Measurements from ENCODE around the gene RPL36. TPM values are rescaled to one million over a fixed set of nuclear protein-coding genes. Genes with fewer than 3 reads are reported as not detected.
"Not testable (repeated sequence)": the region's sequence is repeated elsewhere in the genome, so short reads cannot be mapped to it uniquely, and the experiment has no call there.

The RPL36 gene
- total RNA-seq, 3 donors from 2014 or later: 687 to 1,274 (median 863) TPM

- DNase-seq (ENCODE audit: low spot score in 2 of 2): no peak
- intact Hi-C loops (cut with DNase I; ENCODE audit: low total_unique reads): loop anchor here (2.0 to 10.0 kb wide), 2 partner anchors 78 to 1048 kb away; no protein-coding TSS in a partner anchor
Measured at GRCh38 chr19:5697022-5697889, 7.2 kb downstream of the RPL36 start.

GRCh38 chr19:5697890-5698634 is 8.0 kb downstream of the RPL36 start:
- intact Hi-C loops (cut with DNase I; ENCODE audit: low total_unique reads): loop anchor here (2.0 to 10.0 kb wide), 2 partner anchors 79 to 1047 kb away; no protein-coding TSS in a partner anchor
- no peak for TF ChIP-seq POLR2A (IDR thresholded peaks at IDR 0.05)
- TF ChIP-seq POLR2AphosphoS5 (IDR thresholded peaks at IDR 0.05): no peak
- TF ChIP-seq CTCF (IDR thresholded peaks at IDR 0.05): no peak

More at GRCh38 chr19:5697022-5697889, 7.2 kb downstream of the RPL36 start:
- H3K27ac ChIP-seq: no peak overlapping the region
- H3K27me3 ChIP-seq: no peaks in the 10 kb centered on the region
- no peaks in the 10 kb centered on the region for H3K9me3 ChIP-seq
- no peak overlapping the region for H3K4me3 ChIP-seq
- peaks cover 0 to under 1% of the 10 kb centered on the region in 2 donors for H3K4me1 ChIP-seq
- peaks cover 10% of the 10 kb centered on the region for H3K36me3 ChIP-seq
- TF ChIP-seq POLR2A (IDR thresholded peaks at IDR 0.05) (no peak), CTCF (IDR thresholded peaks at IDR 0.05) (no peak), POLR2AphosphoS5 (IDR thresholded peaks at IDR 0.05) (no peak)

GRCh38 chr19:5698635-5699422 is 8.7 kb downstream of the RPL36 start:
- DNase-seq (ENCODE audit: low spot score in 2 of 2): no peak
- intact Hi-C loops (cut with DNase I; ENCODE audit: low total_unique reads): loop anchor here (10.0 kb wide), 1 partner anchor 1046 kb away; no protein-coding TSS in a partner anchor
- H3K36me3 ChIP-seq: peaks cover 10% of the 10 kb centered on the region
- TF ChIP-seq POLR2AphosphoS5 (IDR thresholded peaks at IDR 0.05) (no peak), POLR2A (IDR thresholded peaks at IDR 0.05) (no peak), CTCF (IDR thresholded peaks at IDR 0.05) (no peak)
- H3K9me3 ChIP-seq: no peaks in the 10 kb centered on the region
- H3K4me1 ChIP-seq: no peaks in the 10 kb centered on the region
- no peaks in the 10 kb centered on the region for H3K27me3 ChIP-seq
- no peak overlapping the region for H3K27ac ChIP-seq
- no peak overlapping the region for H3K4me3 ChIP-seq

More at GRCh38 chr19:5697890-5698634, 8.0 kb downstream of the RPL36 start:
- no peak for DNase-seq (ENCODE audit: low spot score in 2 of 2)
- Histone ChIP-seq H3K4me1 (no peaks in the 10 kb centered on the region), H3K9me3 (no peaks in the 10 kb centered on the region), H3K27me3 (no peaks in the 10 kb centered on the region), H3K27ac (no peak overlapping the region), H3K4me3 (no peak overlapping the region), H3K36me3 (peaks cover 10% of the 10 kb centered on the region)

GRCh38 chr19:5700455-5701092 is 10.5 kb downstream of the RPL36 start:
- no peaks in the 10 kb centered on the region for H3K27me3 ChIP-seq
- H3K4me3 ChIP-seq: no peak overlapping the region
- TF ChIP-seq POLR2AphosphoS5 (IDR thresholded peaks at IDR 0.05) (no peak), CTCF (IDR thresholded peaks at IDR 0.05) (no peak), POLR2A (IDR thresholded peaks at IDR 0.05) (no peak)
- DNase-seq (ENCODE audit: low spot score in 2 of 2): no peak
- no peaks in the 10 kb centered on the region for H3K36me3 ChIP-seq
- H3K4me1 ChIP-seq: no peaks in the 10 kb centered on the region
- H3K27ac ChIP-seq: no peak overlapping the region
- intact Hi-C loops (cut with DNase I; ENCODE audit: low total_unique reads): no loop called here
- no peaks in the 10 kb centered on the region for H3K9me3 ChIP-seq

- H3K4me3 ChIP-seq; intact Hi-C loops (cut with DNase I; ENCODE audit: low total_unique reads); DNase-seq (ENCODE audit: low spot score in 2 of 2); H3K27ac ChIP-seq; H3K4me1 ChIP-seq; H3K9me3 ChIP-seq; H3K36me3 ChIP-seq; H3K27me3 ChIP-seq: not testable (repeated sequence)
Measured at GRCh38 chr19:5702053-5702410, 11.9 kb downstream of the RPL36 start.
